Endothelial cell (in vitro differentiated cells): ENCODE data around the gene BICDL2. TPM values are rescaled to one million over a fixed set of nuclear protein-coding genes. Genes with fewer than 3 reads are reported as not detected.

Source experiments
- DNase-seq: peaks from one replicate; pipeline ENCODE4 v3.0.0; 2021; ENCODE audit warnings: low spot score
- H3K27ac Mint-ChIP-seq: one replicate; pipeline ENCODE4 v1.8.0; 2021; ENCODE audit warnings: mixed read lengths, inconsistent platforms; ENCODE audit not compliant: unreplicated experiment
- H3K27me3 Mint-ChIP-seq: one replicate; pipeline ENCODE4 v1.8.0; 2021; ENCODE audit warnings: mild to moderate bottlenecking, moderate library complexity, mixed read lengths, inconsistent platforms; ENCODE audit not compliant: unreplicated experiment
- H3K36me3 Mint-ChIP-seq: one replicate; pipeline ENCODE4 v1.8.0; 2021; ENCODE audit warnings: mild to moderate bottlenecking, low read depth, mixed read lengths, inconsistent platforms; ENCODE audit not compliant: unreplicated experiment
- H3K4me1 Mint-ChIP-seq: one replicate; pipeline ENCODE4 v1.8.0; 2021; ENCODE audit warnings: mild to moderate bottlenecking, mixed read lengths, inconsistent platforms; ENCODE audit not compliant: unreplicated experiment
- H3K4me3 Mint-ChIP-seq: one replicate; pipeline ENCODE4 v1.8.0; 2021; ENCODE audit warnings: mild to moderate bottlenecking, mixed read lengths, inconsistent platforms; ENCODE audit not compliant: unreplicated experiment
- H3K9me3 Mint-ChIP-seq: one replicate; pipeline ENCODE4 v1.8.0; 2021; ENCODE audit warnings: mixed read lengths, inconsistent platforms; ENCODE audit not compliant: unreplicated experiment
- CTCF ChIP-seq: fragments of 200-600 bp; sonication (generic); IDR thresholded peaks from one replicate; pipeline ENCODE4 v1.5.0; 2021; ENCODE audit warnings: antibody characterized with exemption; ENCODE audit not compliant: unreplicated experiment
- total RNA-seq: library from RNA; stranded (reverse); fragmentation: NEBNext Ultra II Directional; extraction: Animal tissue kit (Norgen Biotek cat#: 25700); gene quantifications from one replicate; pipeline ENCODE4 v1.2.1, GENCODE V29; 2021; ENCODE audit not compliant: unreplicated experiment

The BICDL2 gene
- total RNA-seq, 1 donor from 2014 or later: 0.13 TPM

DNA sequence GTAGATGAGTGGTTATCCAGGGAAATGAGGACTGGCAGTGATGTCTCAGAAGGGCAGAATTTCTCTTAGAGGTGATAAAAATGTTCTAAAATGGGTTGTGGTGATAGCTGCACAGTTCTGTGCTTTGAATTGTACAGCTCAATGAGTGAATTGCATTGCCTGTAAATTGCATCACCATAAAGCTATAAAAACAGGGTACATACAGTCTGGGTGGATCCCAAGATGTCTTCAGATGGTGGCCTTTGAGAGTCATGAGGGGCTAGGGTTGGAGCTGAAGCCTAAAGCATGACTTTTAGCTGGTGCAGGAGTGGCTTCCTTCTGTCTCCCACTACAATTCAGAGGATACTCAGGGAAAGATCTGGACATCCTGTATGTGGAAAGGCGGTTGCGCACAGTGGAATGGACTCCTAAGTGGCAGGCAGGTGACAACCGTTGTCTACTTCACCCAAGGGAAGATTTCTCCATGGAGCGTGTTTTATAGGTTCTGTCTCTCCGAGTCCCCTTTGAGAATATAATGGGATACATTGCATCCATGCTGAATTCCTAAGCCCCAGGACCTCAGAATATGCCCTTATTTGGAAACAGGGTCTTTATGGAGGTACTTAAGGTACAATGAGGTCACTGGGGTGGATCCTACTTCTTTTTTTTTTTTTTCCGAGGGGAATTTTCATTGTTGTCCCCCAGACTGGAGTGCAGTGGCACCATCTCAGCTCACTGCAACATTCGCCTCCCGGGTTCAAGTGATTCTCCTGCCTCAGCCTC, 27.1 kb upstream of the BICDL2 start:
- Mint-ChIP-seq H3K27me3 (peaks cover 5% of the 10 kb centered on the region), H3K4me3 (no peak overlapping the region), H3K9me3 (no peaks in the 10 kb centered on the region), H3K4me1 (peaks cover 10% of the 10 kb centered on the region), H3K36me3 (peaks cover 5% of the 10 kb centered on the region), H3K27ac (no peak overlapping the region)
- DNase-seq: no peak
- TF ChIP-seq CTCF: no peak

GRCh38 chr16:3062553-3062952, 25.8 kb upstream of the BICDL2 start:
- Mint-ChIP-seq H3K27ac (no peak overlapping the region), H3K9me3 (no peaks in the 10 kb centered on the region), H3K27me3 (peaks cover 6% of the 10 kb centered on the region), H3K4me3 (no peak overlapping the region), H3K36me3 (peaks cover 5% of the 10 kb centered on the region), H3K4me1 (peaks cover 10% of the 10 kb centered on the region)
- no peak for TF ChIP-seq CTCF
- no peak for DNase-seq

DNA sequence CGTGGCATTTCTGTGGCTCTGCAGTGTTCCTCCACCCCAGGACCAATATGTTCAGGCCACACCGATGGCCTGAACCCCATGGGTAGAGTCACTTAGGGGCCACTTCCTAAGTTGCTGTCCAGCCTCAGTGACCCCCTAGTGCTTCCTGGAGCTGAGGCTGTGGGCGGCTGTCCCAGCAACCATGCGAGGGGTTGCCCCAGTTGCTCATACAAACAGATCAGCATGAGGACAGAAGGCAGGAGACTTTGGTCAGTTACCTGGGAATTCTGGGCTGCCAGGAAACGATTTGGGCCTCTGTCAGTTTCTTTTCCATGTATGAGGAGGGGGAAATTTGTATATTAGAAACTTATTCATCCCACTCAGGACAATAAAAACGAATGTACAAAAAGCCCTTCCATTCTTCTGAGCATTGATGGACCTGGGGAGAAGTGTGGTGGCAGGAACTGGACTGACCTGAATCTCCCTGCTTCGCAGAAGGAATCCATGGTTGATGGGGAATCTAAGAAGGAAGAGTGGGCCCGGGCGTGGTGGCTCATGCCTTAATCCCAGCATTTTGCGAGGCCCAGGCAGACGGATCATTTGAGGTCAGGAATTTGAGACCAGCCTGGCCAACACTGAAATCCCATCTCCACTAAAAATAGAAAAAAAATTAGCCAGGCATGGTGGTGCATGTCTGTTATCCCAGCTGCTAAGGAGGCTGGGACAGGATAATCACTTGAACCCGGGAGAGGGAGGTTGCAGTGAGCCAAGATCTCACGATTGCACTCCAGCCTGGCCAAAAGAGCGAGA, 23.8 kb upstream of the BICDL2 start:
- H3K27ac Mint-ChIP-seq: peak overlapping the region; percentile 42

GRCh38 chr16:3059723-3060242, 23.0 kb upstream of the BICDL2 start:
- peaks cover 13% of the 10 kb centered on the region for H3K27me3 Mint-ChIP-seq
- H3K4me1 Mint-ChIP-seq: peaks cover 18% of the 10 kb centered on the region
- H3K36me3 Mint-ChIP-seq: peaks cover 10% of the 10 kb centered on the region
- H3K4me3 Mint-ChIP-seq: peak overlapping the region; percentile 86
- peak overlapping the region; percentile 72 for H3K27ac Mint-ChIP-seq
- no peak for TF ChIP-seq CTCF
- no peak for DNase-seq
- no peaks in the 10 kb centered on the region for H3K9me3 Mint-ChIP-seq

More for the DNA sequence above, 23.8 kb upstream of the BICDL2 start:
- TF ChIP-seq CTCF: no peak
- Mint-ChIP-seq H3K9me3 (no peaks in the 10 kb centered on the region), H3K4me1 (peaks cover 13% of the 10 kb centered on the region), H3K36me3 (peaks cover 6% of the 10 kb centered on the region), H3K4me3 (peak overlapping the region; percentile 86), H3K27me3 (peaks cover 8% of the 10 kb centered on the region)
- DNase-seq: no peak
